Type B pancreatic cell (in vitro differentiated cells): ENCODE measurements around the gene TXLNA. TPM values are rescaled to one million over a fixed set of nuclear protein-coding genes. Genes with fewer than 3 reads are reported as not detected.

Experiments
- DNase-seq: peaks from one replicate; pipeline ENCODE4 v3.0.0; 2021; ENCODE audit warnings: mixed read lengths; ENCODE audit not compliant: unreplicated experiment; ENCODE audit errors: extremely low spot score
- H3K27ac Mint-ChIP-seq: 2 replicates; pipeline ENCODE4 v1.8.0; 2021; ENCODE audit warnings: mild to moderate bottlenecking, mixed read lengths
- H3K27me3 Mint-ChIP-seq: 2 replicates; pipeline ENCODE4 v1.8.0; 2021; ENCODE audit warnings: mixed read lengths
- H3K36me3 Mint-ChIP-seq: 2 replicates; pipeline ENCODE4 v1.8.0; 2021; ENCODE audit warnings: mixed read lengths
- H3K4me1 Mint-ChIP-seq: one replicate; pipeline ENCODE4 v1.8.0; 2021; ENCODE audit warnings: mixed read lengths; ENCODE audit not compliant: unreplicated experiment
- H3K4me3 Mint-ChIP-seq: 2 replicates; pipeline ENCODE4 v1.8.0; 2021; ENCODE audit warnings: mild to moderate bottlenecking, mixed read lengths
- H3K9me3 Mint-ChIP-seq: 2 replicates; pipeline ENCODE4 v1.8.0; 2021; ENCODE audit warnings: mixed read lengths
- CTCF ChIP-seq: fragments of 200-600 bp; sonication (generic); conservative IDR thresholded peaks from 2 replicates; pipeline ENCODE4 v1.5.0; 2021; ENCODE audit warnings: antibody characterized with exemption, mild to moderate bottlenecking
- total RNA-seq: library from RNA; stranded (reverse); gene quantifications from 2 replicates; pipeline ENCODE4 v1.2.1, GENCODE V29; 2021; ENCODE audit warnings: low replicate concordance

The TXLNA gene
- total RNA-seq, 1 donor from 2014 or later = 60.4 TPM

GRCh38 chr1:32231843-32232432 lies 52.5 kb downstream of the TXLNA start:
- Mint-ChIP-seq H3K4me3 (no peak overlapping the region), H3K9me3 (no peaks in the 10 kb centered on the region), H3K4me1 (peaks cover 3% of the 10 kb centered on the region), H3K27ac (no peak overlapping the region), H3K36me3 (peaks cover 13% of the 10 kb centered on the region), H3K27me3 (no peaks in the 10 kb centered on the region)
- DNase-seq = no peak
- TF ChIP-seq CTCF = no peak

- H3K27ac Mint-ChIP-seq = no peak overlapping the region
- no peaks in the 10 kb centered on the region for H3K27me3 Mint-ChIP-seq
- H3K4me1 Mint-ChIP-seq = peaks cover 3% of the 10 kb centered on the region
- H3K36me3 Mint-ChIP-seq = peaks cover 11% of the 10 kb centered on the region
- H3K4me3 Mint-ChIP-seq = no peak overlapping the region
- no peak for DNase-seq
- H3K9me3 Mint-ChIP-seq = no peaks in the 10 kb centered on the region
- TF ChIP-seq CTCF = no peak
Observed at GRCh38 chr1:32232558-32233304, 53.3 kb downstream of the TXLNA start.

GRCh38 chr1:32234792-32235191 lies 55.3 kb downstream of the TXLNA start:
- Mint-ChIP-seq H3K27me3 (no peaks in the 10 kb centered on the region), H3K4me3 (no peak overlapping the region), H3K4me1 (peaks cover 11% of the 10 kb centered on the region), H3K36me3 (no peaks in the 10 kb centered on the region), H3K27ac (no peak overlapping the region), H3K9me3 (no peaks in the 10 kb centered on the region)
- no peak for TF ChIP-seq CTCF
- DNase-seq = no peak

- Mint-ChIP-seq H3K4me3 (peak overlapping the region; percentile 91), H3K36me3 (no peaks in the 10 kb centered on the region), H3K9me3 (no peaks in the 10 kb centered on the region), H3K27ac (peak overlapping the region; percentile 55), H3K4me1 (peaks cover 22% of the 10 kb centered on the region), H3K27me3 (no peaks in the 10 kb centered on the region)
- TF ChIP-seq CTCF = no peak
- DNase-seq = no peak
Observed at GRCh38 chr1:32239337-32239736, 59.9 kb downstream of the TXLNA start.

- Mint-ChIP-seq H3K4me1 (peaks cover 22% of the 10 kb centered on the region), H3K27ac (peak overlapping the region; percentile 55), H3K36me3 (no peaks in the 10 kb centered on the region), H3K4me3 (peak overlapping the region; percentile 91), H3K27me3 (no peaks in the 10 kb centered on the region), H3K9me3 (no peaks in the 10 kb centered on the region)
- no peak for TF ChIP-seq CTCF
- no peak for DNase-seq
Observed at GRCh38 chr1:32239790-32240139, 60.3 kb downstream of the TXLNA start.
